K562 (cell line): ENCODE measurements around the gene CARD9. TPM values are rescaled to one million over a fixed set of nuclear protein-coding genes. Genes with fewer than 3 reads are reported as not detected.

Source experiments
- ATAC-seq: fragments of 200-7000 bp; cut with Tn5 transposase; 3 replicates; pipeline ENCODE4 v1.9.1; 2020; ENCODE audit warnings: moderate library complexity
- BruUV-seq: library from RNA; stranded (reverse); fragments of 400-500 nt; replicated peaks from 2 replicates; lab custom pipeline; 2021; lab: Mats Ljungman, UMichigan
- CTCF ChIA-PET: fragments of 300-600 bp; formaldehyde crosslinking; extraction: SDS; loops from one replicate; lab custom pipeline; 2021; ENCODE audit warnings: low intra/inter-chr PET ratio; lab: Yijun Ruan, JAX
- POLR2A ChIA-PET: fragments of 300-600, 350-650 bp; sonication (Branson Sonifier 250); formaldehyde crosslinking; extraction: SDS; loops from one replicate; lab custom pipeline; 2021; ENCODE audit warnings: antibody characterized with exemption, inconsistent platforms; lab: Yijun Ruan, JAX
- DNase-seq, 4 experiments: peaks; one replicate each; pipeline versions ENCODE4 v3.0.0 to v3.0.0-alpha.2; 2011 to 2018; ENCODE audit warnings: low spot score in 3 of 4, mixed read lengths in 3 of 4; ENCODE audit errors: extremely low read depth in 1 of 4
- FAIRE-seq: peaks from 2 replicates; lab custom pipeline; 2011; peaks lifted over from hg19 to GRCh38; lab: Jason Lieb, UNC
- H2AFZ ChIP-seq: 2 replicates; pipeline ENCODE4 v1.6.0; 2011; ENCODE audit warnings: low read depth, low read length, control low read depth, inconsistent platforms
- H3K27ac ChIP-seq: fragments of 200-600 bp; 3 replicates; pipeline ENCODE4 v1.8.0; 2011; ENCODE audit warnings: low read depth, mild to moderate bottlenecking, control low read depth, inconsistent platforms, low read length, moderate library complexity, mixed read lengths; ENCODE audit errors: extremely low read depth
- H3K27me3 ChIP-seq, 2 experiments: fragments of 300-600 bp in 1 of 2; 2 replicates in 1 of 2; 3 replicates in 1 of 2; pipeline versions ENCODE4 v1.6.0 to v1.8.0; 2011; ENCODE audit warnings: inconsistent platforms in 2 of 2, low read length in 2 of 2, mild to moderate bottlenecking in 1 of 2, mixed read lengths in 1 of 2, moderate library complexity in 1 of 2; ENCODE audit not compliant: control insufficient read depth in 2 of 2, insufficient read depth in 2 of 2
- H3K36me3 ChIP-seq: fragments of 300-600 bp; 3 replicates; pipeline ENCODE4 v1.8.0; 2011; ENCODE audit warnings: mild to moderate bottlenecking, low read length, inconsistent platforms; ENCODE audit not compliant: control insufficient read depth, insufficient read depth
- H3K4me1 ChIP-seq, 2 experiments: fragments of 200-600 bp in 1 of 2; replicated peaks in 1 of 2; 2 replicates in 1 of 2; 3 replicates in 1 of 2; pipeline versions ENCODE4 v1.5.1 to v1.8.0; 2011; ENCODE audit warnings: inconsistent platforms in 2 of 2, low read length in 2 of 2, mild to moderate bottlenecking in 1 of 2, mixed read lengths in 1 of 2, moderate library complexity in 1 of 2; ENCODE audit not compliant: control insufficient read depth in 2 of 2, insufficient read depth in 2 of 2
- H3K4me2 ChIP-seq: 2 replicates; pipeline ENCODE4 v1.6.1; 2011; ENCODE audit warnings: low read length, control low read depth, inconsistent platforms, mixed read lengths; ENCODE audit not compliant: insufficient read depth
- H3K4me3 ChIP-seq: fragments of 200-600 bp; sonication (generic), shearing (Covaris generic); 2 replicates; pipeline ENCODE4 v1.5.1; 2016; ENCODE audit warnings: control low read depth, inconsistent platforms
- H3K79me2 ChIP-seq: fragments of 200-600 bp; 3 replicates; pipeline ENCODE4 v1.8.0; 2011; ENCODE audit warnings: low read length, inconsistent platforms; ENCODE audit not compliant: control insufficient read depth, insufficient read depth
- H3K9ac ChIP-seq, 2 experiments: 2 replicates each; pipeline versions ENCODE4 v1.6.0 to v1.6.1; 2011; ENCODE audit warnings: low read depth in 2 of 2, low read length in 2 of 2, control low read depth in 1 of 2, inconsistent platforms in 1 of 2, mild to moderate bottlenecking in 1 of 2, mixed read lengths in 1 of 2; ENCODE audit not compliant: insufficient read depth in 1 of 2
- H3K9me1 ChIP-seq: one replicate; pipeline ENCODE4 v1.6.0; 2011; ENCODE audit warnings: inconsistent platforms, mild to moderate bottlenecking, low read length, moderate library complexity; ENCODE audit not compliant: control insufficient read depth, insufficient read depth
- H3K9me3 ChIP-seq: replicated peaks from 2 replicates; pipeline ENCODE4 v1.5.1; 2011; ENCODE audit warnings: low read depth, low read length, inconsistent platforms; ENCODE audit not compliant: control insufficient read depth, insufficient read depth
- H4K20me1 ChIP-seq: replicated peaks from 2 replicates; pipeline ENCODE4 v1.6.1; 2011; ENCODE audit warnings: low read length, inconsistent platforms, mixed read lengths; ENCODE audit not compliant: control insufficient read depth, insufficient read depth
- AFF1 ChIP-seq, 2 experiments: fragments of 450-650 bp; IDR thresholded peaks; 2 replicates each; pipeline ENCODE4 v1.6.1; 2018; ENCODE audit warnings: mild to moderate bottlenecking in 2 of 2, low read depth in 1 of 2; ENCODE audit not compliant: partially characterized antibody in 2 of 2
- CBX8 ChIP-seq: fragments of 200-600 bp; sonication (generic); IDR thresholded peaks from 2 replicates; pipeline ENCODE4 v1.6.1; 2012; ENCODE audit warnings: borderline replicate concordance, mixed run types, low read depth, mild to moderate bottlenecking, moderate library complexity, mixed read lengths, low read length, control low read depth, inconsistent platforms; ENCODE audit not compliant: poor library complexity, severe bottlenecking; ENCODE audit errors: extremely low read depth
- KLF13 ChIP-seq: fragments of 450-650 bp; IDR thresholded peaks from 2 replicates; pipeline ENCODE4 v1.6.1; 2016; ENCODE audit warnings: missing genetic modification characterization, low read depth, mild to moderate bottlenecking, missing compliant biosample characterization, moderate library complexity, borderline replicate concordance
- LCOR ChIP-seq: sonication (generic); formaldehyde crosslinking; IDR thresholded peaks from 2 replicates; pipeline ENCODE4 v1.8.0; 2022; ENCODE audit warnings: mild to moderate bottlenecking, missing genetic modification reagents
- NCOA2 ChIP-seq, 2 experiments: fragments of 450-650 bp; IDR thresholded peaks; 2 replicates each; pipeline ENCODE4 v1.6.1; 2018; ENCODE audit warnings: mild to moderate bottlenecking in 2 of 2, moderate library complexity in 1 of 2; ENCODE audit not compliant: partially characterized antibody in 2 of 2
- POLR3G ChIP-seq: IDR thresholded peaks from 2 replicates; pipeline ENCODE4 v1.6.1; 2011; ENCODE audit not compliant: insufficient read length, insufficient replicate concordance; ENCODE audit errors: extremely low read depth
- PTTG1 ChIP-seq: fragments of 450-650 bp; IDR thresholded peaks from 2 replicates; pipeline ENCODE4 v1.6.1; 2016; ENCODE audit warnings: low read depth, mild to moderate bottlenecking, missing genetic modification characterization, missing compliant biosample characterization
- RBM34 ChIP-seq: fragments of 200-400 bp; formaldehyde crosslinking; IDR thresholded peaks from 2 replicates; pipeline ENCODE4 v1.6.1; 2018; ENCODE audit warnings: low read length, borderline replicate concordance; ENCODE audit not compliant: insufficient read depth
- SNIP1 ChIP-seq: fragments of 450-650 bp; IDR thresholded peaks from 2 replicates; pipeline ENCODE4 v1.7.1; 2017; ENCODE audit warnings: low read depth, mild to moderate bottlenecking
- TCF15 ChIP-seq: fragments of 250-450 bp; sonication (Bioruptor Pico); IDR thresholded peaks from 2 replicates; pipeline ENCODE4 v1.8.0; 2022; ENCODE audit warnings: moderate library complexity, mild to moderate bottlenecking, inconsistent platforms
- ZNF347 ChIP-seq: fragments of 450-650 bp; formaldehyde crosslinking; IDR thresholded peaks from 2 replicates; pipeline ENCODE4 v1.4.0; 2020; ENCODE audit warnings: low read depth, mild to moderate bottlenecking, moderate library complexity
- ZNF518B ChIP-seq: fragments of 250-450 bp; sonication (Bioruptor Pico); IDR thresholded peaks from 2 replicates; pipeline ENCODE4 v1.5.0; 2021; ENCODE audit warnings: mild to moderate bottlenecking, moderate library complexity
- ZNF778 ChIP-seq: fragments of 450-650 bp; formaldehyde crosslinking; IDR thresholded peaks from 2 replicates; pipeline ENCODE4 v1.4.0; 2020; ENCODE audit warnings: mild to moderate bottlenecking, moderate library complexity
- WGBS: fragments of 100-300 bp; shearing (Covaris generic); methylation state at CpG from one replicate; pipeline ENCODE4 v1.1.6; 2016; ENCODE audit warnings: low coverage, mixed read lengths; ENCODE audit not compliant: insufficient coverage; ENCODE audit errors: missing lambda C conversion rate; 5-methylcytosine and 5-hydroxymethylcytosine counted together
- in situ Hi-C: fragments of 300-500 bp; cut with MboI; formaldehyde crosslinking; loops from 4 replicates; pipeline ENCODE4 v1.15.0; 2018; ENCODE audit warnings: inconsistent platforms, mixed read lengths
- intact Hi-C: fragments of 100-400 bp; cut with micrococcal nuclease; formaldehyde crosslinking; loops from 2 replicates; pipeline ENCODE4 v1.14.2; 2022
- polyA plus RNA-seq, 8 experiments: library from polyadenylated mRNA; depleted of rRNA in 4 of 8; stranded (reverse) in 5 of 8; unstranded in 3 of 8; fragments of >200 nt; fragmentation: Nextera tagmentation in 2 of 8; fragmentation: Illumina TruSeq in 1 of 8; extraction: Ambion mirVana in 2 of 8; extraction: Trizol in 1 of 8; gene quantifications; 2 replicates each; pipeline versions ENCODE4 v1.2.1 to v1.2.3, GENCODE V29; 2011 to 2014; ENCODE audit warnings: inconsistent platforms in 1 of 8, missing spikeins in 1 of 8
- total RNA-seq, 7 experiments: library from RNA; depleted of rRNA in 6 of 7; stranded (reverse); fragments of >200 nt in 6 of 7; fragmentation: Illumina TruSeq in 2 of 7; extraction: Trizol in 2 of 7; gene quantifications; 2 replicates each; pipeline versions ENCODE4 v1.2.1 to v1.2.3, GENCODE V29; 2011 to 2021; ENCODE audit warnings: low replicate concordance in 1 of 7

CARD9 gene
- total and polyA plus RNA-seq, 9 of the 15 experiments (the other 6 are each of a cell fraction or from before 2014, with no cell fraction given), result 1.7 to 53.0 (median 9.7) TPM

- DNase-seq (no peak), FAIRE-seq (no peak), ATAC-seq (no peak)
- Histone ChIP-seq H3K27me3 (no peaks in the 10 kb centered on the region), H4K20me1 (no peaks in the 10 kb centered on the region; the same call in 1 of the 2 replicates), H3K4me3 (peak overlapping the region; percentile 98), H3K27ac (no peak overlapping the region; the same call in 2 of the 3 replicates), H2AFZ (no peak overlapping the region), H3K4me2 (peak overlapping the region; percentile 97; the same call in 1 of the 2 replicates), H3K9me1 (no peaks in the 10 kb centered on the region), H3K9ac (peak overlapping the region in 1 of 2 experiments; percentile 98; a peak in 2 of 4 replicates), H3K9me3 (no peaks in the 10 kb centered on the region), H3K4me1 (peaks cover 7 to 43% of the 10 kb centered on the region in 2 experiments; a peak in 4 of 5 replicates), H3K36me3 (peaks cover 72% of the 10 kb centered on the region), H3K79me2 (peaks cover 28% of the 10 kb centered on the region)
- POLR2A ChIA-PET, result interaction anchor here (1.0 kb wide), 1 partner anchor 35 kb away, joined by 4 read pairs; the partner anchor contains the start of gene DNLZ
- CTCF ChIA-PET, result no interaction called here
- BruUV-seq, result no TSS peak
- WGBS, result 92% methylated on average over 10 of the region's 12 CpGs
- in situ Hi-C loops (no loop called here), intact Hi-C loops (no loop called here)
- TF ChIP-seq RBM34, result no peak
- no peak for TF ChIP-seq CBX8
- no peak for TF ChIP-seq ZNF778 (CRISPR knock-in tag)
- TF ChIP-seq TCF15 (CRISPR knock-in tag), result no peak
- no peak for TF ChIP-seq POLR3G
- no peak for TF ChIP-seq AFF1 (IDR thresholded peaks at IDR 0.05; ENCODE audit: low read depth in 1 of 2, partially characterized antibody in 2 of 2)
- no peak for TF ChIP-seq ZNF347 (CRISPR knock-in tag)
- TF ChIP-seq SNIP1, result no peak
- TF ChIP-seq LCOR, result no peak
- no peak for TF ChIP-seq KLF13
- no peak for TF ChIP-seq ZNF518B (CRISPR knock-in tag)
- TF ChIP-seq PTTG1 (tag), result no peak
- no peak for TF ChIP-seq NCOA2 (IDR thresholded peaks at IDR 0.05; ENCODE audit: partially characterized antibody in 2 of 2)
Observed at GRCh38 chr9:136398286-136398685, 24.8 kb upstream of the CARD9 start.
